ENCODE results near the gene GLYATL1.

The GLYATL1 gene

DNA sequence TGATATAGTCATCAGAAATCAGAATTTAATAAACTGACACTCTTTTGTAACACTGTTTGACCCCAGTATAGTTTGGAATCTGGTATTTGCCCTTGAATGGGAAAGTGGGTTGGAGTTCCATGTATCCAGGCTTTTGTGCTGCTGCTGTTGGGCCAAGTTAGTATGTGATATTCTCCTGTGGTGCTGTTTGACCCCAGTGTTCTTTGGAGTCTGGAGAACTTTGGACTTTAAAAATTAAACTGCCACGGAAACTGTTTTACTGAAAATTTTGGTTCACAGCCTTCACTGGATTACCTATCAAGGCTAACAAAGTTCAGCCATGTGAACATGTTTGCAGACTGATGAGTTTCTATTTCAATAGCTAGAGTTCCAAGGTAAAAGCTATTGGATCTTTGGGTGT, 740 bp downstream of the GLYATL1 start (continued):
- TF ChIP-seq, protein P1, sequence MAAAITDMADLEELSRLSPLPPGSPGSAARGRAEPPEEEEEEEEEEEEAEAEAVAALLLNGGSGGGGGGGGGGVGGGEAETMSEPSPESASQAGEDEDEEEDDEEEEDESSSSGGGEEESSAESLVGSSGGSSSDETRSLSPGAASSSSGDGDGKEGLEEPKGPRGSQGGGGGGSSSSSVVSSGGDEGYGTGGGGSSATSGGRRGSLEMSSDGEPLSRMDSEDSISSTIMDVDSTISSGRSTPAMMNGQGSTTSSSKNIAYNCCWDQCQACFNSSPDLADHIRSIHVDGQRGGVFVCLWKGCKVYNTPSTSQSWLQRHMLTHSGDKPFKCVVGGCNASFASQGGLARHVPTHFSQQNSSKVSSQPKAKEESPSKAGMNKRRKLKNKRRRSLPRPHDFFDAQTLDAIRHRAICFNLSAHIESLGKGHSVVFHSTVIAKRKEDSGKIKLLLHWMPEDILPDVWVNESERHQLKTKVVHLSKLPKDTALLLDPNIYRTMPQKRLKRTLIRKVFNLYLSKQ (tag by site-specific recombination; IDR thresholded peaks at IDR 0.05; ENCODE audit: borderline replicate concordance), result no peak
- TF ChIP-seq KLF10 (tag by site-specific recombination; IDR thresholded peaks at IDR 0.05) (no peak), HOXD13 (CRISPR knock-in tag; IDR thresholded peaks at IDR 0.05; ENCODE audit: borderline replicate concordance) (no peak)

DNA sequence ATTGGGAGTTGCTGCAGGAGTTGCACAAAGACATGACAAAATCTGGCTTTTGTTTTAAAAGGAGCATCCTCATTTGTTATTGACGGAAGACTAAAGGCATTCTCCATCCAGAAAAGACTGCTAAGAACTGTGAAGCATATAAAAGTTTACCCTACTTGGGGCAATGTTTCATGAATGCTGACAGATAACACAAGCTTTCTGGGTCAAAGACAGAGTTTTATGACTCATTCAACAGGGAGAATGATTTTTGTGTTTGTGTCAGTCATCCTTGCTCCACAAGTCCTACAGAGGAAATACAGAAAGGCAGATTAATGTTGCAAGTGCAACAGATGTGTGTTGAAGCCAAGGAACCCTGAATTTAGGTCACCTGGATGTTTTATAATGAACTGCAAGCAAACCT, 2.5 kb downstream of the GLYATL1 start:
- ChIA-PET POLR2A (no interaction called here), CTCF (no interaction called here)
- Histone ChIP-seq H3K36me3 (ENCODE audit: control insufficient read depth in 2 of 2, insufficient read depth in 1 of 2, low read length in 2 of 2) (no peaks in the 10 kb centered on the region), H3K4me3 (ENCODE audit: low read depth, low read length) (no peak overlapping the region), H3K9me3 (ENCODE audit: control insufficient read depth, insufficient read depth, low read depth, low read length) (no peaks in the 10 kb centered on the region), H3K27ac (ENCODE audit: extremely low read depth, low read depth, low read length) (no peak overlapping the region), H3K4me1 (ENCODE audit: control insufficient read depth, insufficient read depth, low read length) (no peaks in the 10 kb centered on the region)
- TF ChIP-seq ZNF24 (tag by site-specific recombination; IDR thresholded peaks at IDR 0.05), result no peak
- TF ChIP-seq ZNF707 (tag by site-specific recombination; IDR thresholded peaks at IDR 0.05), result no peak
- TF ChIP-seq ZBTB17 (tag by site-specific recombination; IDR thresholded peaks at IDR 0.05), result no peak
- no peak for TF ChIP-seq ZBTB8A (tag by site-specific recombination; IDR thresholded peaks at IDR 0.05)
- TF ChIP-seq, protein P2, sequence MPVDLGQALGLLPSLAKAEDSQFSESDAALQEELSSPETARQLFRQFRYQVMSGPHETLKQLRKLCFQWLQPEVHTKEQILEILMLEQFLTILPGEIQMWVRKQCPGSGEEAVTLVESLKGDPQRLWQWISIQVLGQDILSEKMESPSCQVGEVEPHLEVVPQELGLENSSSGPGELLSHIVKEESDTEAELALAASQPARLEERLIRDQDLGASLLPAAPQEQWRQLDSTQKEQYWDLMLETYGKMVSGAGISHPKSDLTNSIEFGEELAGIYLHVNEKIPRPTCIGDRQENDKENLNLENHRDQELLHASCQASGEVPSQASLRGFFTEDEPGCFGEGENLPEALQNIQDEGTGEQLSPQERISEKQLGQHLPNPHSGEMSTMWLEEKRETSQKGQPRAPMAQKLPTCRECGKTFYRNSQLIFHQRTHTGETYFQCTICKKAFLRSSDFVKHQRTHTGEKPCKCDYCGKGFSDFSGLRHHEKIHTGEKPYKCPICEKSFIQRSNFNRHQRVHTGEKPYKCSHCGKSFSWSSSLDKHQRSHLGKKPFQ (tag by site-specific recombination; IDR thresholded peaks at IDR 0.05), result no peak

DNA sequence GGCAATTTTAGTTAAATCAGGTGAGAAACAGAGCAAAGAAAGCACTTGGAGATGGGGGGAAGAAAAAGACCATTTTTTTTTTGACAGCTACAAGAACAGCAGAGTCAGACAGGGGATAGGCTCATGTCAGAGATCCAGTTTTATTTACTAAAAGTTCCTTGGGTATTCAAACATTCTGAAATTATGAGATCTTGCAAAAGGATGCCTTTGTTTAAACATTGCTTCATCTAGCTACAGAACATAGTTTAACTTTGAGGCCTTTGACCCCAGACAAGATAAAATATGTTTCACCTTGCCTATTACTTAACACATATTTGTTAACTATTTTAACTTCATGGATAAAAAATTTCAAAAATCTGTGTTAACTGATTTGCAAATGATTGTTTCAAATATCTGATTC, 6.4 kb downstream of the GLYATL1 start:
- no peaks in the 10 kb centered on the region for H3K36me3 ChIP-seq (ENCODE audit: control insufficient read depth in 2 of 2, insufficient read depth in 1 of 2, low read length in 2 of 2)
- H3K27ac ChIP-seq (ENCODE audit: extremely low read depth, low read depth, low read length), result no peak overlapping the region
- no peaks in the 10 kb centered on the region for H3K4me1 ChIP-seq (ENCODE audit: control insufficient read depth, insufficient read depth, low read length)
- no peak for TF ChIP-seq ZNF776 (tag by site-specific recombination; IDR thresholded peaks at IDR 0.05; ENCODE audit: borderline replicate concordance)
- TF ChIP-seq, protein P3, sequence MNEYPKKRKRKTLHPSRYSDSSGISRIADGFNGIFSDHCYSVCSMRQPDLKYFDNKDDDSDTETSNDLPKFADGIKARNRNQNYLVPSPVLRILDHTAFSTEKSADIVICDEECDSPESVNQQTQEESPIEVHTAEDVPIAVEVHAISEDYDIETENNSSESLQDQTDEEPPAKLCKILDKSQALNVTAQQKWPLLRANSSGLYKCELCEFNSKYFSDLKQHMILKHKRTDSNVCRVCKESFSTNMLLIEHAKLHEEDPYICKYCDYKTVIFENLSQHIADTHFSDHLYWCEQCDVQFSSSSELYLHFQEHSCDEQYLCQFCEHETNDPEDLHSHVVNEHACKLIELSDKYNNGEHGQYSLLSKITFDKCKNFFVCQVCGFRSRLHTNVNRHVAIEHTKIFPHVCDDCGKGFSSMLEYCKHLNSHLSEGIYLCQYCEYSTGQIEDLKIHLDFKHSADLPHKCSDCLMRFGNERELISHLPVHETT (tag by site-specific recombination; IDR thresholded peaks at IDR 0.05), result no peak
- TF ChIP-seq, protein P4, sequence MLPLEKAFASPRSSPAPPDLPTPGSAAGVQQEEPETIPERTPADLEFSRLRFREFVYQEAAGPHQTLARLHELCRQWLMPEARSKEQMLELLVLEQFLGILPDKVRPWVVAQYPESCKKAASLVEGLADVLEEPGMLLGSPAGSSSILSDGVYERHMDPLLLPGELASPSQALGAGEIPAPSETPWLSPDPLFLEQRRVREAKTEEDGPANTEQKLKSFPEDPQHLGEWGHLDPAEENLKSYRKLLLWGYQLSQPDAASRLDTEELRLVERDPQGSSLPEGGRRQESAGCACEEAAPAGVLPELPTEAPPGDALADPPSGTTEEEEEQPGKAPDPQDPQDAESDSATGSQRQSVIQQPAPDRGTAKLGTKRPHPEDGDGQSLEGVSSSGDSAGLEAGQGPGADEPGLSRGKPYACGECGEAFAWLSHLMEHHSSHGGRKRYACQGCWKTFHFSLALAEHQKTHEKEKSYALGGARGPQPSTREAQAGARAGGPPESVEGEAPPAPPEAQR (tag by site-specific recombination; IDR thresholded peaks at IDR 0.05), result no peak
- TF ChIP-seq, protein P5, sequence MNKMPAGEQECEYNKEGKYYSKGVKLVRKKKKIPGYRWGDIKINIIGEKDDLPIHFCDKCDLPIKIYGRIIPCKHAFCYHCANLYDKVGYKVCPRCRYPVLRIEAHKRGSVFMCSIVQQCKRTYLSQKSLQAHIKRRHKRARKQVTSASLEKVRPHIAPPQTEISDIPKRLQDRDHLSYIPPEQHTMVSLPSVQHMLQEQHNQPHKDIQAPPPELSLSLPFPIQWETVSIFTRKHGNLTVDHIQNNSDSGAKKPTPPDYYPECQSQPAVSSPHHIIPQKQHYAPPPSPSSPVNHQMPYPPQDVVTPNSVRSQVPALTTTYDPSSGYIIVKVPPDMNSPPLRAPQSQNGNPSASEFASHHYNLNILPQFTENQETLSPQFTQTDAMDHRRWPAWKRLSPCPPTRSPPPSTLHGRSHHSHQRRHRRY (tag by site-specific recombination; IDR thresholded peaks at IDR 0.05), result no peak
- no peak for TF ChIP-seq ZBTB20 (tag by site-specific recombination; IDR thresholded peaks at IDR 0.05)
- ChIA-PET POLR2A (no interaction called here), CTCF (interaction anchor here (1.1 kb wide), 1 partner anchor 106 kb away, joined by 5 read pairs; no protein-coding TSS in a partner anchor)
- H3K4me3 ChIP-seq (ENCODE audit: low read depth, low read length), result no peak overlapping the region
- no peaks in the 10 kb centered on the region for H3K9me3 ChIP-seq (ENCODE audit: control insufficient read depth, insufficient read depth, low read depth, low read length)

DNA sequence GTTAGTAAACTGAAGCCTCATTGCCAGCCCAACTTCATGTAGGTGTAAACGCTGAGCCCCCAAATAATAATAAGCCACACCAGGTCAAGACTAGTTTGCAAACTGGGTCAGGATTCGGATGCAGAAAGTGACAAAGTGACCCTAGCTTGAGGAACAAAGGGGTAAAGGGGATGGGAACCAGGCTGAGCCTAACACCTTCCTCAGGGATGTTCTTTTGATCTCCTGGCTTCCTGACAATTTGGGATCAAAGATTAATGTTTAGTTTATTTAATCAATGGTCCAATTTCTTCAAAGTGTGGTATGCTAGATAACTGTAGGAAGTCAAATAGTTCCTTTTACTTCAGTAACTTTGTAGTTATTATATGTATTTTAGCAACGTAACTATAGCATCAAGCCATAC, 9.9 kb downstream of the GLYATL1 start:
- Histone ChIP-seq H3K4me1 (ENCODE audit: control insufficient read depth, insufficient read depth, low read length) (no peaks in the 10 kb centered on the region), H3K9me3 (ENCODE audit: control insufficient read depth, insufficient read depth, low read depth, low read length) (no peaks in the 10 kb centered on the region), H3K4me3 (ENCODE audit: low read depth, low read length) (no peak overlapping the region), H3K27ac (ENCODE audit: extremely low read depth, low read depth, low read length) (no peak overlapping the region), H3K36me3 (ENCODE audit: control insufficient read depth in 2 of 2, insufficient read depth in 1 of 2, low read length in 2 of 2) (no peaks in the 10 kb centered on the region)
- ChIA-PET CTCF (no interaction called here), POLR2A (no interaction called here)
- TF ChIP-seq ZNF214 (tag by site-specific recombination; IDR thresholded peaks at IDR 0.05; ENCODE audit: borderline replicate concordance) (no peak), ZIC2 (tag by site-specific recombination; IDR thresholded peaks at IDR 0.05) (no peak), KLF16 (tag by site-specific recombination; IDR thresholded peaks at IDR 0.05) (no peak), BCL11A (tag by site-specific recombination; IDR thresholded peaks at IDR 0.05; ENCODE audit: low read depth) (no peak), YY1 (tag by site-specific recombination; IDR thresholded peaks at IDR 0.05) (no peak), ZNF335 (tag by site-specific recombination; conservative IDR thresholded peaks at IDR 0.05) (no peak), ZNF24 (tag by site-specific recombination; IDR thresholded peaks at IDR 0.05) (no peak), ZNF311 (tag by site-specific recombination; IDR thresholded peaks at IDR 0.05; ENCODE audit: borderline replicate concordance) (no peak), ZNF626 (tag by site-specific recombination; IDR thresholded peaks at IDR 0.05) (no peak), ZNF670 (tag by site-specific recombination; IDR thresholded peaks at IDR 0.05; ENCODE audit: low read depth) (no peak)
- TF ChIP-seq, protein P6, sequence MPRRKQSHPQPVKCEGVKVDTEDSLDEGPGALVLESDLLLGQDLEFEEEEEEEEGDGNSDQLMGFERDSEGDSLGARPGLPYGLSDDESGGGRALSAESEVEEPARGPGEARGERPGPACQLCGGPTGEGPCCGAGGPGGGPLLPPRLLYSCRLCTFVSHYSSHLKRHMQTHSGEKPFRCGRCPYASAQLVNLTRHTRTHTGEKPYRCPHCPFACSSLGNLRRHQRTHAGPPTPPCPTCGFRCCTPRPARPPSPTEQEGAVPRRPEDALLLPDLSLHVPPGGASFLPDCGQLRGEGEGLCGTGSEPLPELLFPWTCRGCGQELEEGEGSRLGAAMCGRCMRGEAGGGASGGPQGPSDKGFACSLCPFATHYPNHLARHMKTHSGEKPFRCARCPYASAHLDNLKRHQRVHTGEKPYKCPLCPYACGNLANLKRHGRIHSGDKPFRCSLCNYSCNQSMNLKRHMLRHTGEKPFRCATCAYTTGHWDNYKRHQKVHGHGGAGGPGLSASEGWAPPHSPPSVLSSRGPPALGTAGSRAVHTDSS (tag by site-specific recombination; IDR thresholded peaks at IDR 0.05), result no peak
